ENCODE measurements around the gene EMP1. TPM values are rescaled to one million over a fixed set of nuclear protein-coding genes. Genes with fewer than 3 reads are reported as not detected.

The EMP1 gene
- polyA plus RNA-seq, 2 of the 4 experiments (the other 2 are of a cell fraction) = 17.3 to 21.2 TPM

DNA sequence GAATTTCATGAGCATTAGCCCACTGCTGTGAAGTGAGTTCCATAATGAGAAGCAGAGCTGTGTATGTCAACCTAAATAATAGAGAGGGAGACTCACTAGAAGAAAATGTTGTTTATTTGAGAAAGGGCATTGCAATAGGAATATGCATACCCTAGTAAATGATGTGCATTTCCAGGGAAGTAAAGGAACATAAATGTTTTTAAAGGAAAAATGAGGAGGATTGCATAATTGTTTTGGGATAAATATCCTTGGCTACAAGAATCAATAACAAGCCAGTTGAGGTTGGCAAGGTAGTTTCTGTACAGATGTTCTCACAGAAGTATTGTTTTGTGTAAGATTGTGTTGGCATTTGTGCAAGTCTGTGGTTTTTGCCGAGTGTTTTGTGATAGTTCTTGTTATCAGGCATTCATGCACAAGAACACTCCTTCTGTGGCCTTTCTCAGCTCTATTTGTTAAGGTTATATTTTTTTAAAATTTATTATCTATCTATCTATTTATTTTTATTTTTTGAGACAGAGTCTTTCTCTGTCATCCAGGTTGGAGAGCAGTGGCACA lies 47.1 kb downstream of the EMP1 start:
- ChIA-PET CTCF (interaction anchor here (0.7 to 3.7 kb wide), 2 partner anchors 12 to 32 kb away, joined by 3 to 33 read pairs; no protein-coding TSS in a partner anchor), POLR2A (no interaction called here)
- Histone ChIP-seq H3K27ac (no peak overlapping the region; a peak in 1 of 6 replicates), H3K4me1 (peaks cover 19% of the 10 kb centered on the region), H3K4me3 (no peak overlapping the region), H3K9me3 (no peaks in the 10 kb centered on the region), H3K4me2 (no peak overlapping the region)
- WGBS (ENCODE audit: missing lambda C conversion rate) = 49% methylated on average over 1 of the region's 1 CpG
- FAIRE-seq (no peak), DNase-seq (ENCODE audit: low read depth in 1 of 2, low spot score in 1 of 2) (no peak), ATAC-seq (no peak)
- TF ChIP-seq, protein P1, sequence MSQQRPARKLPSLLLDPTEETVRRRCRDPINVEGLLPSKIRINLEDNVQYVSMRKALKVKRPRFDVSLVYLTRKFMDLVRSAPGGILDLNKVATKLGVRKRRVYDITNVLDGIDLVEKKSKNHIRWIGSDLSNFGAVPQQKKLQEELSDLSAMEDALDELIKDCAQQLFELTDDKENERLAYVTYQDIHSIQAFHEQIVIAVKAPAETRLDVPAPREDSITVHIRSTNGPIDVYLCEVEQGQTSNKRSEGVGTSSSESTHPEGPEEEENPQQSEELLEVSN (IDR thresholded peaks at IDR 0.05; ENCODE audit: borderline replicate concordance, low read depth) = no peak
- no peak for TF ChIP-seq CEBPB (IDR thresholded peaks at IDR 0.05)
- no peak for TF ChIP-seq ZSCAN20 (CRISPR knock-in tag; IDR thresholded peaks at IDR 0.05)
- TF ChIP-seq, protein P2, sequence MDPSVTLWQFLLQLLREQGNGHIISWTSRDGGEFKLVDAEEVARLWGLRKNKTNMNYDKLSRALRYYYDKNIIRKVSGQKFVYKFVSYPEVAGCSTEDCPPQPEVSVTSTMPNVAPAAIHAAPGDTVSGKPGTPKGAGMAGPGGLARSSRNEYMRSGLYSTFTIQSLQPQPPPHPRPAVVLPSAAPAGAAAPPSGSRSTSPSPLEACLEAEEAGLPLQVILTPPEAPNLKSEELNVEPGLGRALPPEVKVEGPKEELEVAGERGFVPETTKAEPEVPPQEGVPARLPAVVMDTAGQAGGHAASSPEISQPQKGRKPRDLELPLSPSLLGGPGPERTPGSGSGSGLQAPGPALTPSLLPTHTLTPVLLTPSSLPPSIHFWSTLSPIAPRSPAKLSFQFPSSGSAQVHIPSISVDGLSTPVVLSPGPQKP (IDR thresholded peaks at IDR 0.05; ENCODE audit: low read depth, low read length) = no peak
- no peak for TF ChIP-seq NPAS2 (CRISPR knock-in tag; IDR thresholded peaks at IDR 0.05; ENCODE audit: borderline replicate concordance)
- no peak for TF ChIP-seq ESRRA (IDR thresholded peaks at IDR 0.05; ENCODE audit: borderline replicate concordance, low read length)
- no peak for TF ChIP-seq FOXS1 (CRISPR knock-in tag; IDR thresholded peaks at IDR 0.05)
- TF ChIP-seq, protein P3, sequence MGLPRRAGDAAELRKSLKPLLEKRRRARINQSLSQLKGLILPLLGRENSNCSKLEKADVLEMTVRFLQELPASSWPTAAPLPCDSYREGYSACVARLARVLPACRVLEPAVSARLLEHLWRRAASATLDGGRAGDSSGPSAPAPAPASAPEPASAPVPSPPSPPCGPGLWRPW (IDR thresholded peaks at IDR 0.05) = no peak
- no peak for TF ChIP-seq HOXB5 (CRISPR knock-in tag; IDR thresholded peaks at IDR 0.05)
- TF ChIP-seq FOSB (CRISPR knock-in tag; IDR thresholded peaks at IDR 0.05) = no peak
- TF ChIP-seq KDM5A (IDR thresholded peaks at IDR 0.05) = no peak
- no peak for TF ChIP-seq KDM1A (IDR thresholded peaks at IDR 0.05; ENCODE audit: low read depth)

DNA sequence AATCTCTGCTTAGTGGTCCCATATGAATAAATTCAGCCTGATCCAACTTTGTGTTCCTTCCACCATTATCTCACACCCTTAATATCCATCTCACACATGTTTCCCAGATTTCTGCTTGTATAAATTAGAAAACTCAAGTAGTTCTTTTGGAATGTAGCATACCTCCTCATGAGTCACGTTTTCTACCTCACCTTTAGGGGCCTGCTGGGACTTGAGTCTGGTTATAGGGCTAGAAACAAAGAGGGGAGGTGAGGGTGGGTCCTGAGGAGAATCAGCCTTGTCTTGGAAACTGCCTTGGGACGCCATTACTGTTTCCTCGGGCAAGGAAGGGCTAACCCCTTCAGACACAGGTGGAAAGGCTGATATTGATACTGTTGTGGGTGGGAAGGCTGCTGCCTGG lies 51.1 kb downstream of the EMP1 start:
- H3K9me3 ChIP-seq = no peaks in the 10 kb centered on the region
- TF ChIP-seq MAFK (IDR thresholded peaks at IDR 0.05; ENCODE audit: partially characterized antibody) (no peak), FOSL2 (IDR thresholded peaks at IDR 0.05) (no peak), FOSL2 (CRISPR knock-in tag; IDR thresholded peaks at IDR 0.05) (no peak), MAZ (IDR thresholded peaks at IDR 0.05; ENCODE audit: borderline replicate concordance, low read depth, low read length) (no peak), RNF2 (IDR thresholded peaks at IDR 0.05; ENCODE audit: borderline replicate concordance, low read depth) (no peak), NPAS2 (CRISPR knock-in tag; IDR thresholded peaks at IDR 0.05; ENCODE audit: borderline replicate concordance) (no peak), ESRRA (IDR thresholded peaks at IDR 0.05; ENCODE audit: borderline replicate concordance, low read length) (no peak), POLR2A (IDR thresholded peaks at IDR 0.05; ENCODE audit: low read length) (no peak), EHF (CRISPR knock-in tag; IDR thresholded peaks at IDR 0.05) (no peak), JUN (IDR thresholded peaks at IDR 0.05) (no peak), EHMT2 (IDR thresholded peaks at IDR 0.05; ENCODE audit: low read depth) (no peak), FOXS1 (CRISPR knock-in tag; IDR thresholded peaks at IDR 0.05) (no peak)
- TF ChIP-seq, protein P4, sequence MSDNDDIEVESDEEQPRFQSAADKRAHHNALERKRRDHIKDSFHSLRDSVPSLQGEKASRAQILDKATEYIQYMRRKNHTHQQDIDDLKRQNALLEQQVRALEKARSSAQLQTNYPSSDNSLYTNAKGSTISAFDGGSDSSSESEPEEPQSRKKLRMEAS (IDR thresholded peaks at IDR 0.05) = no peak
- TF ChIP-seq, protein P3 (IDR thresholded peaks at IDR 0.05) = no peak
- TF ChIP-seq, protein P5, sequence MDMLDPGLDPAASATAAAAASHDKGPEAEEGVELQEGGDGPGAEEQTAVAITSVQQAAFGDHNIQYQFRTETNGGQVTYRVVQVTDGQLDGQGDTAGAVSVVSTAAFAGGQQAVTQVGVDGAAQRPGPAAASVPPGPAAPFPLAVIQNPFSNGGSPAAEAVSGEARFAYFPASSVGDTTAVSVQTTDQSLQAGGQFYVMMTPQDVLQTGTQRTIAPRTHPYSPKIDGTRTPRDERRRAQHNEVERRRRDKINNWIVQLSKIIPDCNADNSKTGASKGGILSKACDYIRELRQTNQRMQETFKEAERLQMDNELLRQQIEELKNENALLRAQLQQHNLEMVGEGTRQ (IDR thresholded peaks at IDR 0.05) = no peak
- TF ChIP-seq, protein P1 (IDR thresholded peaks at IDR 0.05; ENCODE audit: borderline replicate concordance, low read depth) = no peak
- ChIA-PET POLR2A (no interaction called here), CTCF (interaction anchor here (3.7 kb wide), 1 partner anchor 8 kb away, joined by 33 read pairs; no protein-coding TSS in a partner anchor)
- WGBS (ENCODE audit: missing lambda C conversion rate) = 52% methylated on average over 3 of the region's 3 CpGs
- H3K4me3 ChIP-seq = no peak overlapping the region
- no peak overlapping the region for H3K4me2 ChIP-seq
- peaks cover 3% of the 10 kb centered on the region for H3K4me1 ChIP-seq
- no peak for DNase-seq (ENCODE audit: low read depth in 1 of 2, low spot score in 1 of 2)
- no peak overlapping the region for H3K27ac ChIP-seq
- no peak for ATAC-seq
- no peak for FAIRE-seq
